K562 (cell line): ENCODE measurements around the gene CDH1. TPM values are rescaled to one million over a fixed set of nuclear protein-coding genes. Genes with fewer than 3 reads are reported as not detected.

ENCODE experiments used
- ATAC-seq: fragments of 200-7000 bp; cut with Tn5 transposase; 3 replicates; pipeline ENCODE4 v1.9.1; 2020; ENCODE audit warnings: moderate library complexity
- BruUV-seq: library from RNA; stranded (reverse); fragments of 400-500 nt; replicated peaks from 2 replicates; lab custom pipeline; 2021; lab: Mats Ljungman, UMichigan
- CTCF ChIA-PET: fragments of 300-600 bp; formaldehyde crosslinking; extraction: SDS; loops from one replicate; lab custom pipeline; 2021; ENCODE audit warnings: low intra/inter-chr PET ratio; lab: Yijun Ruan, JAX
- POLR2A ChIA-PET: fragments of 300-600, 350-650 bp; sonication (Branson Sonifier 250); formaldehyde crosslinking; extraction: SDS; loops from one replicate; lab custom pipeline; 2021; ENCODE audit warnings: antibody characterized with exemption, inconsistent platforms; lab: Yijun Ruan, JAX
- DNase-seq, 4 experiments: peaks; one replicate each; pipeline versions ENCODE4 v3.0.0 to v3.0.0-alpha.2; 2011 to 2018; ENCODE audit warnings: low spot score in 3 of 4, mixed read lengths in 3 of 4; ENCODE audit errors: extremely low read depth in 1 of 4
- FAIRE-seq: peaks from 2 replicates; lab custom pipeline; 2011; peaks lifted over from hg19 to GRCh38; lab: Jason Lieb, UNC
- H2AFZ ChIP-seq: 2 replicates; pipeline ENCODE4 v1.6.0; 2011; ENCODE audit warnings: low read depth, low read length, control low read depth, inconsistent platforms
- H3K27ac ChIP-seq: fragments of 200-600 bp; 3 replicates; pipeline ENCODE4 v1.8.0; 2011; ENCODE audit warnings: low read depth, mild to moderate bottlenecking, control low read depth, inconsistent platforms, low read length, moderate library complexity, mixed read lengths; ENCODE audit errors: extremely low read depth
- H3K27me3 ChIP-seq, 2 experiments: fragments of 300-600 bp in 1 of 2; 2 replicates in 1 of 2; 3 replicates in 1 of 2; pipeline versions ENCODE4 v1.6.0 to v1.8.0; 2011; ENCODE audit warnings: inconsistent platforms in 2 of 2, low read length in 2 of 2, mild to moderate bottlenecking in 1 of 2, mixed read lengths in 1 of 2, moderate library complexity in 1 of 2; ENCODE audit not compliant: control insufficient read depth in 2 of 2, insufficient read depth in 2 of 2
- H3K36me3 ChIP-seq: fragments of 300-600 bp; 3 replicates; pipeline ENCODE4 v1.8.0; 2011; ENCODE audit warnings: mild to moderate bottlenecking, low read length, inconsistent platforms; ENCODE audit not compliant: control insufficient read depth, insufficient read depth
- H3K4me1 ChIP-seq, 2 experiments: fragments of 200-600 bp in 1 of 2; replicated peaks in 1 of 2; 2 replicates in 1 of 2; 3 replicates in 1 of 2; pipeline versions ENCODE4 v1.5.1 to v1.8.0; 2011; ENCODE audit warnings: inconsistent platforms in 2 of 2, low read length in 2 of 2, mild to moderate bottlenecking in 1 of 2, mixed read lengths in 1 of 2, moderate library complexity in 1 of 2; ENCODE audit not compliant: control insufficient read depth in 2 of 2, insufficient read depth in 2 of 2
- H3K4me2 ChIP-seq: 2 replicates; pipeline ENCODE4 v1.6.1; 2011; ENCODE audit warnings: low read length, control low read depth, inconsistent platforms, mixed read lengths; ENCODE audit not compliant: insufficient read depth
- H3K4me3 ChIP-seq: fragments of 200-600 bp; sonication (generic), shearing (Covaris generic); 2 replicates; pipeline ENCODE4 v1.5.1; 2016; ENCODE audit warnings: control low read depth, inconsistent platforms
- H3K79me2 ChIP-seq: fragments of 200-600 bp; 3 replicates; pipeline ENCODE4 v1.8.0; 2011; ENCODE audit warnings: low read length, inconsistent platforms; ENCODE audit not compliant: control insufficient read depth, insufficient read depth
- H3K9ac ChIP-seq, 2 experiments: 2 replicates each; pipeline versions ENCODE4 v1.6.0 to v1.6.1; 2011; ENCODE audit warnings: low read depth in 2 of 2, low read length in 2 of 2, control low read depth in 1 of 2, inconsistent platforms in 1 of 2, mild to moderate bottlenecking in 1 of 2, mixed read lengths in 1 of 2; ENCODE audit not compliant: insufficient read depth in 1 of 2
- H3K9me1 ChIP-seq: one replicate; pipeline ENCODE4 v1.6.0; 2011; ENCODE audit warnings: inconsistent platforms, mild to moderate bottlenecking, low read length, moderate library complexity; ENCODE audit not compliant: control insufficient read depth, insufficient read depth
- H3K9me3 ChIP-seq: replicated peaks from 2 replicates; pipeline ENCODE4 v1.5.1; 2011; ENCODE audit warnings: low read depth, low read length, inconsistent platforms; ENCODE audit not compliant: control insufficient read depth, insufficient read depth
- H4K20me1 ChIP-seq: replicated peaks from 2 replicates; pipeline ENCODE4 v1.6.1; 2011; ENCODE audit warnings: low read length, inconsistent platforms, mixed read lengths; ENCODE audit not compliant: control insufficient read depth, insufficient read depth
- FOXA3 ChIP-seq, 2 experiments: fragments of 450-650 bp in 1 of 2; sonication (generic) in 1 of 2; formaldehyde crosslinking; IDR thresholded peaks in 1 of 2; conservative IDR thresholded peaks in 1 of 2; 2 replicates each; pipeline versions ENCODE4 v1.4.0 to v1.8.0; 2020 to 2022; ENCODE audit warnings: mild to moderate bottlenecking in 2 of 2, missing genetic modification reagents in 1 of 2
- MTA3 ChIP-seq: fragments of 450-650 bp; formaldehyde crosslinking; IDR thresholded peaks from 2 replicates; pipeline ENCODE4 v1.6.1; 2017; ENCODE audit warnings: mild to moderate bottlenecking, borderline replicate concordance
- RCOR1 ChIP-seq, 2 experiments: IDR thresholded peaks; 2 replicates each; pipeline ENCODE4 v1.6.1; 2012; ENCODE audit warnings: low read depth in 2 of 2, low read length in 2 of 2, borderline replicate concordance in 1 of 2, improper control_type of control experiment in 1 of 2
- SPI1 ChIP-seq: IDR thresholded peaks from 2 replicates; pipeline ENCODE4 v1.6.1; 2011; ENCODE audit warnings: low read depth, low read length, control low read depth, borderline replicate concordance
- TEAD1 ChIP-seq, 2 experiments: fragments of 450-650 bp in 1 of 2; sonication (generic) in 1 of 2; formaldehyde crosslinking; IDR thresholded peaks; 2 replicates each; pipeline versions ENCODE4 v1.4.0 to v1.8.0; 2020 to 2022; ENCODE audit warnings: mild to moderate bottlenecking in 2 of 2, missing genetic modification reagents in 1 of 2
- WGBS: fragments of 100-300 bp; shearing (Covaris generic); methylation state at CpG from one replicate; pipeline ENCODE4 v1.1.6; 2016; ENCODE audit warnings: low coverage, mixed read lengths; ENCODE audit not compliant: insufficient coverage; ENCODE audit errors: missing lambda C conversion rate; 5-methylcytosine and 5-hydroxymethylcytosine counted together
- in situ Hi-C: fragments of 300-500 bp; cut with MboI; formaldehyde crosslinking; loops from 4 replicates; pipeline ENCODE4 v1.15.0; 2018; ENCODE audit warnings: inconsistent platforms, mixed read lengths
- intact Hi-C: fragments of 100-400 bp; cut with micrococcal nuclease; formaldehyde crosslinking; loops from 2 replicates; pipeline ENCODE4 v1.14.2; 2022
- polyA plus RNA-seq, 8 experiments: library from polyadenylated mRNA; depleted of rRNA in 4 of 8; stranded (reverse) in 5 of 8; unstranded in 3 of 8; fragments of >200 nt; fragmentation: Nextera tagmentation in 2 of 8; fragmentation: Illumina TruSeq in 1 of 8; extraction: Ambion mirVana in 2 of 8; extraction: Trizol in 1 of 8; gene quantifications; 2 replicates each; pipeline versions ENCODE4 v1.2.1 to v1.2.3, GENCODE V29; 2011 to 2014; ENCODE audit warnings: inconsistent platforms in 1 of 8, missing spikeins in 1 of 8
- total RNA-seq, 7 experiments: library from RNA; depleted of rRNA in 6 of 7; stranded (reverse); fragments of >200 nt in 6 of 7; fragmentation: Illumina TruSeq in 2 of 7; extraction: Trizol in 2 of 7; gene quantifications; 2 replicates each; pipeline versions ENCODE4 v1.2.1 to v1.2.3, GENCODE V29; 2011 to 2021; ENCODE audit warnings: low replicate concordance in 1 of 7

CDH1 gene
- total and polyA plus RNA-seq, 9 of the 15 experiments (the other 6 are each of a cell fraction or from before 2014, with no cell fraction given), result 0.01 to 0.69 TPM; not detected in 7

GRCh38 chr16:68782198-68783174, 45.4 kb downstream of the CDH1 start:
- in situ Hi-C loops, result no loop called here
- TF ChIP-seq FOXA3 (CRISPR knock-in tag; conservative IDR thresholded peaks at IDR 0.05 in 1 of 2, IDR thresholded peaks at IDR 0.05 in 1 of 2) (no peak), MTA3 (no peak), SPI1 (peak; percentile 5; the same call in 1 of the 2 replicates), TEAD1 (CRISPR knock-in tag; IDR thresholded peaks at IDR 0.05) (peak in 1 of 2 experiments; percentile 70; a peak in 1 of 4 replicates), RCOR1 (IDR thresholded peaks at IDR 0.05; ENCODE audit: borderline replicate concordance in 1 of 2, low read depth in 2 of 2, low read length in 2 of 2) (peak in 1 of 2 experiments; percentile 40; a peak in 1 of 4 replicates)
- TF ChIP-seq, all 486 proteins: peak for 3
- H3K79me2 ChIP-seq, result no peaks in the 10 kb centered on the region
- POLR2A ChIA-PET, result interaction anchor here (0.7 kb wide), 1 partner anchor 28 kb away, joined by 3 read pairs; no protein-coding TSS in a partner anchor
- no TSS peak for BruUV-seq
- H3K4me2 ChIP-seq, result no peak overlapping the region
- H3K36me3 ChIP-seq, result no peaks in the 10 kb centered on the region
- no peak for DNase-seq
- no peaks in the 10 kb centered on the region for H4K20me1 ChIP-seq
- H3K27me3 ChIP-seq, result peaks cover 0 to 5% of the 10 kb centered on the region in 2 experiments; a peak in 1 of 5 replicates
- H2AFZ ChIP-seq, result no peak overlapping the region
- no peaks in the 10 kb centered on the region for H3K9me1 ChIP-seq
- no peaks in the 10 kb centered on the region for H3K9me3 ChIP-seq
- H3K27ac ChIP-seq, result no peak overlapping the region
- CTCF ChIA-PET, result no interaction called here
- H3K9ac ChIP-seq, result 0 out of 4 replicates have a peak overlapping the region, but pooled peaks of 1 of the 2 experiments have one; percentile 56
- H3K4me1 ChIP-seq, result peaks cover 2 to 3% of the 10 kb centered on the region in 2 experiments; a peak in 2 of 5 replicates
- FAIRE-seq, result no peak
- ATAC-seq, result no peak
- no peak overlapping the region for H3K4me3 ChIP-seq
- 42% methylated on average over 16 of the region's 16 CpGs for WGBS
- intact Hi-C loops, result no loop called here
